ENCODE data around the gene ZDHHC8.

Gene ZDHHC8

DNA sequence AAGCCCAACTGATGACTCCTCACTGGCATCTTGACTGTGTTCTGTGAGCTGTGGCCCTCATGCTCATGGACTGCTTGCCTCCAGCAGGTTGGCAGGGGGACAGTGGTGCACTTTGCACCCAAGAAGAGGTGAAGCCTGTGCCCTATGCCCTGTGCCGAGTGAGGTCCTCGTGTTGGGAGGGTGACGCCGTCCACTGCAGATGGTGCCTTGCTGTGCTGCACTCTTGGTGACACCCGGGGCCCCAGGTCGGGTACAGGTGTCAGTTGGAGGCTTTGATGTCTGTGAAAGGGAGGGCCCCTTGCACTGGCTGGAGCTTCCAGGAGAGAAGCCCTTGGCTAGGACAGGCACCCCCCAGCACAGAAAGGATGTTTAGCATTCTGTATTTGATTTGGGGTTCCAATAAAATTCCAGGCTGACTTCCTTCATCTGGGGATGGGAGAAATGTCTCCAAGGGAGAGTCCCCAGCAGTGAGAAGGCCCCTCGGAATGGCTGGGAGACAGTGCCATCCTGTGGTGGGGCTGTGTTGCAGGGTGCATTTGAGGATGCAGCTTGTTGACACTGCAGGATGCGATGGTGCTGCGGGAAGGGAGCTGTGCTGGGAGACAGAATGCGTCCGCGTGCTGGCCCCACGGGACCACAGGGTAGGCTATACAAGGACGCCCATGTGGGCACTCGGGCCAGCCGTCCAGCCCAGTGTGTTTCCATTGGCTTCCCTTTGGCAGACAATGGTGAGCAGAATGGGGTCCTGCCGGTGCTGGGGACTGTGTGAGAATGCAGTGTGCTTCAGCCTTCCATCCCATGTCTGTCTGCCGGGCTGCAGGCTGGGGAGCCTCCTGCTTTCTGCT, 2.5 kb upstream of the ZDHHC8 start:
- DNase-seq (ENCODE audit: low read depth): no peak

DNA sequence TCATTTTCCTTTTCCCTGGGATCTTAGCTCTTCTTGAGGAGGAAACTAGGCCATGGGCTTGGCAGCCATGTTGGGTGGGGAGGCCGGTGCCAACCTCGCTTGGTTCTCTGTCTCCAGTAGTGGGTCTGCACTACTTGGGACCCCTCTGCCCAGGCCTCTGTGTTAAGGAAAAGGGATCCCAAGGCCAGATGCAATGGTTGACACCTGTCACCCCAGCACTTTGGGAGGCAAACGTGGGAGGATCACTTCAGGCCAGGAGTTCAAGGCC, 1.9 kb upstream of the ZDHHC8 start:
- DNase-seq (ENCODE audit: low read depth): no peak

DNA sequence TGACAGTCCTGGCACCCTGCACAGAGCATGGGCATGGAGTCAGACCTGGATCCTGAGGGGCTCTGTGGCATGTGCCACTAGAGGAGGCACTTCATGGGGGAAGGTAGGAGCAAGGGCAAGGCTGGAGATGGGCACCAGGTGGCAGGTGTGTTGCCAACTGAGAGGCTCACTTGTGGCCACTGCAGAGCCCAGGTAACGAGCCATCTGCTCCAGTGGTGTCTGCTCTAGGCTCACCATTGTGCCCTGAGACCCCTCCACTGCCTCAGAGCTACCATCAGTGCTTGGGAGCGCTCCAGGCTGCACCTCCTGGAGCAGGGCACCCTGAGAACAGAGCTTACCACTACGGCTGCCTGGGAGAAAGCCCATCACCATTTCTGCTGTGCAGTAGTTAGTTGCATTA, 1.3 kb upstream of the ZDHHC8 start:
- DNase-seq (ENCODE audit: low read depth): no peak

DNA sequence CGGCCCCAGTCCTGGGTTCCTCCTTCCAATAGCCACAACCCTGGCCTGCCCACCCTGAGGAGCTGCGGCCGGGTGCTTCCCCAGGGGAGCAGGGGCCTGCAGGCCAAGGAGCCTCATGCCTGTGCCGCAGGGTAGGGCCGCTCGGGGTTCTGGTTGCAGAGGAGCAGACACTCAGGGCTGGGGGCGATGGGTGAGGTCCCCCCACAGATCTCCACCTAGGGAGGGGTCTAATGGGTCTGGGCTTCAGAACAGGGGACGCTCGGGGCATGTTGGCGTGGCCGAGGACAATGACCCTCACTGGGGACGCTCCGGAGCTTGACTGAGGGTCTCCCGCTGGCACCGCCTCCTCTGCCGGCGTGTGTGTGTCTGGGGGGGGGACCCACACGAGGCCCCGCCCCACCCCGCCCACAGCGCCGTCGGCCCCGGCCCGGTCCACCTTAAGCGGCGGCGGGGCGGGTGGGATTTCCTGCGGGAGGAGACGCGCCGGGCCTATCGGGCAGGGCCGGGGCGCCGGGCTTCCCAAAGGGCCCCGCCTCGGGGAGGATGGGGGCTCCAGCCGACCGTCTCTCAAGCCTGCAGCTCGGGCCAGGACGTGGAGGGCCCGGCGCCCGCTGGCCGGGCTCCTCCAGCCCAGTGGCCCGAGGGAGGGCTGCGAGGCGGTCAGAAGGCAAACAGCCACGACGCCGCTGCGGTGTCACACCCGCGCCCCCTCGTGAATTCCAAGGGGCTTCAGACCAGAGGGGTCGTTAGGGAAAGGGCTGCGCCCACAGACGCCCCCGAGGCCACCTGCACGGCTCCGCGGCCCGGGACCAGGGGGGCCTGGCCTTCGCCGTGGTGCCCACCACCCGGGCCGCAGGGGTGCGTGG, 640 bp upstream of the ZDHHC8 start:
- DNase-seq (ENCODE audit: low read depth): peak; percentile 22

DNA sequence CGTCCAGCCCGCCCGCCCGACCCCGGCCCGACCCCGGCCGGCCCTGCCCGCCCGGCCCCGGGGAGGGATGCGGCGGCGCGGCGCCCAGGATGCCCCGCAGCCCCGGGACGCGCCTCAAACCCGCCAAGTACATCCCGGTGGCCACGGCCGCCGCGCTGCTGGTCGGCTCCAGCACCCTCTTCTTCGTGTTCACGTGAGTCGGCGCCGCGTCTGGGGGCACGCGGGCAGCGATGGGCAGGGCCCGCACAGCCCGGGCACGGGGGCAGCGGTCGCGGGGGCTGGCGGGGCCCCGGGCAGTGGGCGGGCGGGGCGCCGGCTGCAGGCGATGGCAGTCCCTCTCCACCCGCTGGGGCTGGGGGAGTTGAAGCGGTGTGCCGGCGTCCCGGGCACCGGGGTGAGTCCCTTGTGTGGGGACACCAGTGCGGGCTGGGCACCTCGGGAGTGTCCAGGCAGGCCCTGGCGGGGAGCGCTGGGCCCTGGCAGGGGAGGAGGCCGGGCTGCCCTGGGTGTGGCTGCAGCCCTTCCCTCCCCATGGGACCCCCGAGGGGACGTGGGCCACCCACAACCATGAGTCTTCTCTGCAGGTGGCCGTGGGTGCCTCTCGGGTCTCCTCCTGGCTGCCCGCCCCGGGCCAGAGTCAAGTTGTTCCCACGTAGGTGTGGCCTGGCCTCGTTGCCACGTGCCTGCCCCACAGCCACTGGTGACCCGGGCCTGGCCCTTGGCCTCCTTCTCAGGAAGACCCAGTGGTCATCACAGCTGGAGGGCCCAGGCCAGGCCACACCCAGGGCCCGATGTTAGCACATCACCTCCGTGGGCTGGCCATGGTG, 468 bp downstream of the ZDHHC8 start:
- no peak for DNase-seq (ENCODE audit: low read depth)

DNA sequence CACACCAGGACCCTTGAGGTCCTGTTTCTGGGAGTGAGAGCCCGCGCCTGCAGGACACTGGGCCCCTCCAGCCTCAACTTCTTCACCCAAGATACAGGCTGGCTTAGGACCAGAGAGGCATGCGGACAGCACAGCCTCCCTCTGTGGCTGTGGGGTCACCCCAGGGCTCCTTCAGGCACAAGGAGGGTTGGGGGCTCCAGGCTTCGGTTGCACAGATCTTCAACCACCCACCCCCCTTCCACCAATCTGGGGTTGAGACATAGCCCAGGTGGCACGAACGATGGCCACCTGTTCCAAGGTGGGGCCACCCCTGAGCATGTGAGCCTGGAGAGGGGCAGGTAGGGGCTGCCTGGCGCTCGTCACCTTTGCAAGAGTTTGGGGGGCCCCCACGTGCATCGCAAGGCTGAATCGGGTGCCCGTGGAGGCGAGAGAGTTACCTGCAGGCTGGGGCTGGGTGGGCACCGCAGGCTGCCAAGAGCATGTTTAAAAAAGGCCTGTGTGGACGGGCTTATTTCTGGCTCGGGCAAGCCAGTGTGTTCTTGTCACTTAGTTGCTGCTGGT, 1.2 kb downstream of the ZDHHC8 start:
- no peak for DNase-seq (ENCODE audit: low read depth)

DNA sequence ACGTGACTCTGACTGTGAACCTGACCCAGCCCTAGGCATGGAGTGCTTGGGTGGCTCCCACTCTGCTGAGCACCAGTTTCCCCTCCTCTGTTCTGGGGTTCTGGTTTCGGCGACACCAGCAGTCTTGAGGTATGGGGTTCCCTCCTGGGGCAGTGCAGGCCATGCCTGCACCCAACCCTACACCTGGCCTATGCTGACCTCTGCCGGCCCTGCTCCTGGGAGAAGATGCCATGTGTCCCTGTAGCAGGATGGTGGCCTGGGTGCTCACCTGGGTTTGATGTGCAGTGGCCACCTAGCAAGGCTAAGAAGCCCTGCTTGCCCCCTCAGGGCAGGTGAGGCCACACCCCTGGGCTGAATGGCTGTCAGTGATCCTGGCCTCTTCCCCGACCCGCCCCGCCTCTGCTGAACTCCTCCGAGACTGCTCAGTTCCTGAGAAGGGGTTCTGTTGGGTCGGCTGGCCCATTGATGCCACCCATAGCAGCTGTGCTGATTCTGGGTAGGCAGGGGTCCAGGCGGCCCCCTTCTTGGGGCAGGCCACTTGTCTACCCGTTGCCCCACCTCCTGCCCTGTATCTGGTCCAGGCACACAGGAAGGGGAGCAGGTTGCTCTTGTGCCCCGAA, 2.4 kb downstream of the ZDHHC8 start:
- DNase-seq (ENCODE audit: low read depth): no peak

DNA sequence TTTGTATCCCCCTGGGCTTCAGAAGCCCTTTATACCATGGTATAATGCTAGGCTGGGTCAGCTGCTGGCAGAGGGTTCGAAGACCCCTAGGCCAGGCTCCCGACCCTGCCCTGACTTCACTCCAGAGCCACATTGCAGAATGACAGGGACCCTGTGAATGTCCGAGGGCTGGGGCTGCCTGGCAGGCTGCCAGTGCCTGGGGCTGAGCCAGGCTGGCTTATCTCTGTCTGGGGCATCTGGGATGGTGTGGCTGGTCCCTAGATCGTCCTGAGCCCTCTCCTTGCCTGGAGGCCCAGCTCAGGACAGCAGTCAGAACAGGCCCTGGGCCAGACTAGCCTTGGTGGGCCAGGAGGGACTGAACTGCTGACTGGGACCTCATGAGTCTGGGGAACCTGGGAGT, 3.7 kb downstream of the ZDHHC8 start:
- no peak for DNase-seq (ENCODE audit: low read depth)

DNA sequence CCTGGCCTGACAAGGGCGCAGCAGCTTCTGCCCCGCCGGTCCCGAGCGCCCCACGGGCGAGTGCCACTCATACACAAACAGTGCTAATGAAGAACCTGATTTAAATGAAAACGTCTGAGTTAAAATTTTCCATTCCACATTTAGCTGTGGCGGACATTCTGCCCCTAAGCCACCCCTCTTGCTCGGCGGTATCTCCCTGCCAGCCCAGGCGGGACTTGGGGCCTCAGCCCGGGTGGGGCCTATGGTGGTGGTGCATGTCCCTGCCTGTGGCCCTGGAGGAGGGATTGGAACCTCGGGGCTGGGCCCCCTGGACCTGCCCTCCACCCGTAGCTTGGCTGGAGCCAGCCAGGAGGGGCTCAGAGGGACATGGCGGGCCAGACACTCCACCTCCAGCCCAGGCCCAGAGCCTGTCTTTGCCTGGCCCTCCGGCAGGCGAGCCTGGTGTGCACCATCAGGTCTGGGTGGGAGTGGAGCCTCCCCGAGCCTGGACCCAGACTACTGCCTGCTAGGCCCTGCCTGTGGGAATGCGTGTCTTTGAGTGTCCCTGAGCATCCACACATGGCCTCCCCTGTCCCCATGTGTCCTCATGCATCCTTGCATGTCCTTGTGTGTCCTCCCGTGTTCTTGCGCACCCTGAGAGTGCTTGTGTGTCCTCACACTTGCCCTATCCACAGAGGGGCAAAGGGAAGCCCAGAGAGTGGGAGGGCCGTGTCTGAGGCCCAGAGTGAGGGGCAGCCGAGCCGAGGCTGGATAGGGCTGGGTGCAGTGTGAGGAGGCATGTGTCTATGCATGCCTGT, 4.4 kb downstream of the ZDHHC8 start:
- no peak for DNase-seq (ENCODE audit: low read depth)

DNA sequence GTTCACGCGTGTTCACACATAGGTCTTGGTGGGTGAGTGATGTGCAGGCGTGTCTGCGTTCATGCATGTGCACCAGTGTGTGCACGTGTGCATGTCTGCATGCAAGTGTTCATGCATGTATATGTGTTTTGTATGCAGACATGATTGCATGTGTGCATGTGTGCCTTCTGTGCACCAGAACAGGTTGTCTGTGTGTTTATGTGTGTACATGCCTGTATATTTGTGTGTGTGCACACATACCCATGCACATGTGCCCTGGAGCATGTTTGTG, 4.9 kb downstream of the ZDHHC8 start:
- no peak for DNase-seq (ENCODE audit: low read depth)

DNA sequence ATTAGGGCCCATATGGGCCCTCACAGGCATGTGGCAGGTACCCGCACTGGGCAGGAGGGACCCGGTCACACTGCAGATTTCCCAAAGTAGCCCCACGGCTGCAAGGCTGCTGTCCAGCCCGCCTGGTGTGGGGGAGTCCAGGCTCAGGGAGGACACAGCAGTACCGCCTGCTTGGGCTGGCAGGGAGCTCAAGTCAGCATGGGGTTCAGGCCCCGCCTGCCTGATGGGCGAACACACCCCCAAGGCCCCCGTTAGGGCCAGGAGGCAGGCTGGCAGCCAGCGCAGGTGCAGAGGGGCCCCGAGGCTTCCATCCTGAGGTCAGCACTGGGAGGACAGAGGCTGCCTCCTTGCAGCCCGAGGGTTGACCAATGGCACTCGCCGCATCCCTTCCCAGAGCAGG, 5.5 kb downstream of the ZDHHC8 start:
- DNase-seq (ENCODE audit: low read depth): no peak

DNA sequence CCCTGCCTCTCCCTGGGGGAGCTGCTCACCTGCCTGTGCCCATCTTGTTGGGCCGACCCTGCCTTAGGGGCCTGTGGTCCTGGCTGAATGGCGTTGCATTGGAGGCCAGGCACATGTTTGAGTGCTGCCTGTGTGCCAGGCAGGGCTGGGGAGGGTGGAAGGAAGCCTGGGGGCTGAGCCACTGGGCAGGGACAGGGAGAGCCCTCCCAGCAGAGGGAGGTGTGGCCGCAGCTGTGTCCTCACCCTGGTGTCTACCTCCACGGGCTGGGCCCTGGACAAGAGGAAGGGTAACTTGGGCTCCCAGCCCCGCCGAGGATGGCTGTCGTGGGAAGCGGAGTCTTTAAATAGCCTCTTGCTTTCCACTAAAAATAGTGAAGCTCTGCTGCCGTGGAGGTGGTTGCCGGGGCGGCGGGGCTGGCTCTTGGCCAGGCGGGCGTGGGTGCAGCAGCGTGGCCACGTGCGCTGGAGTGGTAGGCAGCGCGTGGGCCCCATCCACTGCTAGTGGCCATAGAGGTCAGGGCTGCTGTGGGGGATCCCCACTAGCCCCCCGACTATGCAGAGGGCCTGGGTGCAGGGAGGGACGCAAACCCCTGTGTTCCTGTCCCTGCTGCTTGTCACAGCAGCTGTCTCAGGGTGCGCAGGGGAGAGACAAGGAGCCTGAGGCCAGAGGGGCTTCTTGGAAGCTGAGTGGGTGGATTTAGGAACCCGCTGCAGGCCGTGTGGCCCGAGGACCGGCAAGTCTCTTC, 6.2 kb downstream of the ZDHHC8 start:
- no peak for DNase-seq (ENCODE audit: low read depth)

DNA sequence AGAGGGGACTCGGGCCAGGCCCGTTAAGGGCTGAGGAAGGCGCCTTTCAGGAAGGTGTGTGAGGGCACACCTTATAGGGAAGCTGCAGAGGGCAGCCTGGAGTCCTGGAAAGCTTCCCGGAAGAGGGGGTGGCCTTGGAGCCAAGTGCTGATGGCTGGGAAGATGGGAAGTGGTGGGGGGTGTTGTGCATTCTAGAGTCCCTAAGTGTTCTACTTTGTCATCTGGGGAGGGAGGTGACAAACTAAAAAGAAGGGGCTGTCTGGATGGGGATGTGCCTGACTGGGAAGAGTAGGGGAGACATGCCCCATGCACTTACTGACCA, 6.8 kb downstream of the ZDHHC8 start:
- no peak for DNase-seq (ENCODE audit: low read depth)

DNA sequence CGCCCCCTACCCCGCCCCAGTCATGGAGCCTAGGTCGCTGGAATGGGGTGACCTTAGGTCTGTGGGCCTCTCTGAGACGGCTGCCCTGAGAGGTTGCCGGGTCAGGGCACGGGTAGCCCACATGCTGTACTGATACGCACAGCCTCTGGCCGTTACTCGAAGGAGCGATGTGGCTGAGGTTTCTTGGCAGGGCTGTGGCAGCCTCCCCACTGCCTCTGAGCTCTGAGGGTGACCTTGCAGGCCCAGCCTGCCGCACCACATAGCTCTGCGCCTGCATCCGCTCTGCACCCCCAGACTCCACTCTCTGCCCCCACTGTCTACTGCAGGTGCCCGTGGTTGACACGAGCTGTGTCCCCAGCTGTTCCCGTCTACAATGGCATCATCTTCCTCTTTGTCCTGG, 7.3 kb downstream of the ZDHHC8 start:
- no peak for DNase-seq (ENCODE audit: low read depth)

DNA sequence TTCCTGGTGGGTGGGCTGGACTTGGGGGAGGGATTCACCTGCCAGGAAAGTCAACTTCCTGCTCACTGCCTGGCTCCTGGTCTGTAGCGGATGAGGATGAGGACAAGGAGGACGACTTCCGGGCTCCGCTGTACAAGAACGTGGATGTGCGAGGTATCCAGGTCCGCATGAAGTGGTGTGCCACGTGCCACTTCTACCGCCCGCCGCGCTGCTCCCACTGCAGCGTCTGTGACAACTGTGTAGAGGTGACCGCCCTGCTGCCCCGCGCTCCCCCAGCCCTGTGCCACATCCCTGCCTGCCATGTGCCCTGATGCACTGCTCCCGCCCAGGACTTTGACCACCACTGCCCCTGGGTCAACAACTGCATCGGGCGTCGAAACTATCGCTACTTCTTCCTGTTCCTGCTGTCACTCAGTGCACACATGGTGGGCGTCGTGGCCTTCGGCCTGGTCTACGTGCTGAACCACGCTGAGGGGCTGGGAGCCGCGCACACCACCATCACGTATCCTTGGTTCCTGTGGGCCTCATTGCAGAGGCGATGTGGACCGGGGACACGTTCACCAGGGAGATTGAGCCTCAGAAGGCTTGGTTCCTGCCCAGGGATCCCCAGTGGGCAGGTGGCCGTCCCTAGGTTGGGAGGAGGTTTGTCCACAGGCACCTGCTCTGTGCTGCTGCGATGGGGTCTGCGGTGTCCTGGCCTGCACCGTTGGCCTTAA, 7.9 kb downstream of the ZDHHC8 start:
- DNase-seq (ENCODE audit: low read depth): no peak

DNA sequence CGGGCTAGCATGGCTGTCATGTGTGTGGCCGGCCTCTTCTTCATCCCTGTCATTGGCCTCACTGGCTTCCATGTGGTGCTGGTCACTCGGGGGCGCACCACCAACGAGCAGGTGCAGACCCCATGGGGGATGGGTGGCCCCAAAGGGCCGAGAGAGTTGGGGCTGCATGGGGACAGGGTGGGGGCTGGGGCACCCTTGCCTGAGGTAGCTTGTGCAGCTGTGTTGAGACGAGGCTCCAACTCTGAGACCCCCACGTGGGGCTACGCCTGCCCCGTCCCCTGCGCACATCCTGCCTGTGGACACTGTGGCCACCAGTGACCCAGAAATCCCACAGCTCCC, 8.5 kb downstream of the ZDHHC8 start:
- no peak for DNase-seq (ENCODE audit: low read depth)

DNA sequence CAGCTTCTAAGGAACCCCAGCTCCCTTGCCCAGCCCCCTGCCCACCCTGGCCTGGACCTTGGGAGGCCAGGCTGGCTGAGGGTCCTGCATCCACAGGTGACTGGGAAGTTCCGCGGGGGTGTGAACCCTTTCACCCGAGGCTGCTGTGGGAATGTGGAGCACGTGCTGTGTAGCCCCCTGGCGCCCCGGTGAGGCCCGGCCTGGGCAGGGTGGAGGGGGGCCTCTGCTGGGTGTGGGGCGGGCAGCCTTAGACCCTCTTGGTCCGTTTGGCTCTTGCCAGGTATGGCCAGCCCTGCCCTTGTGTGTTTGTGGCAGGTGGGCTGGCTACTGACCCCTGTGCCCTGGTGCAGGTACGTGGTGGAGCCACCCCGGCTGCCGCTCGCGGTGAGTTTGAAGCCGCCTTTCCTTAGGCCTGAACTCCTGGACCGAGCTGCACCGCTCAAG, 8.9 kb downstream of the ZDHHC8 start:
- DNase-seq (ENCODE audit: low read depth): no peak

DNA sequence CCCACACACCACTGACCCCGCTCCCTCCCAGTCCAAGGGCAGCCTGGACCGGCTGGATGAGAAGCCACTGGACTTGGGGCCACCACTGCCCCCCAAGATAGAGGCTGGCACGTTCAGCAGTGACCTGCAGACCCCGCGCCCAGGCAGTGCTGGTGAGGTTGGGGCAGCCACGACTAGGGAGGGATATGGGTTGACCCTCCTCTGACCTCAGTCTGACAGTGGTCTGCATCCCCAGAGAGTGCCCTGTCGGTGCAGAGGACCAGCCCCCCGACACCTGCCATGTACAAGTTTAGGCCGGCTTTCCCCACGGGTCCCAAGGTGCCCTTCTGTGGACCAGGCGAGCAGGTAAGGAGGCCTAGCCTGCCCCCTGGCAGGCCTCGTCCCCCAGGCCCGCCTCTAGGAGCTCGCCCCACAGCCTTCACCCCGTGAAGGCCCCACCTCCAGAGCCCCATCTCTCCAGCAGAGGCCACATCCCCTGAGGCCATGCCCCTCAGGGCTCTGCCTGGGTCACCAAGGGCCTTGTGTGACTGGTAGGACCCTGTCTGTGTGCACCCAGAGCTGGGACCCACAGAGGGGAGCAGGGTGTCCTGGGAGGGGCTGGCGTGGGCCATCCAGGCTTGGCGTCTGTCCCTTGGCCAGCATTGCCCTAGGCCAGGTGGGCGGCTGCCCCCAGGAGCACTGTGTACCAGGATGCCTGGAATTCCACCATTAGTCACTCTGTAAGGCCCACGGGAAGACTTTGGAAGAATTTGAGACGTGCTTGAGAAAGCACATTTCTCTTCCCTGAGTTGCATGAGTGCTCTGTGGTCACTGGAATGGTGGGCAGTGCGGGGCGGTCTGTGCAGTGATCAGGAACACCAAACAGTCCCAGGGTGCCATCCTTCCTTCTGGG, 9.8 kb downstream of the ZDHHC8 start:
- peak; percentile 42 for DNase-seq (ENCODE audit: low read depth)

Measured in HS-27A (cell line).